Measurements from ENCODE around the gene CHML.
"Not testable (repeated sequence)": the region's sequence is repeated elsewhere in the genome, so short reads cannot be mapped to it uniquely, and the experiment has no call there.

GRCh38 chr1:241681861-241682448 is 41.8 kb upstream of the CHML start:
- TF ChIP-seq EZH2 (IDR thresholded peaks at IDR 0.05; ENCODE audit: low read depth, low read length, severe bottlenecking); YY1 (IDR thresholded peaks at IDR 0.05; ENCODE audit: low read depth, low read length); CTCF (IDR thresholded peaks at IDR 0.05; ENCODE audit: control extremely low read depth in 1 of 3, insufficient read depth in 1 of 3, low read depth in 1 of 3, low read length in 3 of 3); JUND (IDR thresholded peaks at IDR 0.05; ENCODE audit: low read length); CHD2 (IDR thresholded peaks at IDR 0.05; ENCODE audit: low read length); SIX5 (IDR thresholded peaks at IDR 0.05; ENCODE audit: low read depth, low read length); GABPA (IDR thresholded peaks at IDR 0.05; ENCODE audit: borderline replicate concordance, insufficient read depth, low read length); RNF2 (IDR thresholded peaks at IDR 0.05; ENCODE audit: borderline replicate concordance, low read depth, low read length, missing control alignments, poor library complexity, severe bottlenecking); USF2 (IDR thresholded peaks at IDR 0.05; ENCODE audit: low read length): not testable (repeated sequence)

Data from H1 (cell line).